Activated CD4-positive, alpha-beta T cell treated with anti-CD3 and anti-CD28 coated beads, Interleukin-10, Interleukin-2, amounts not matched to agents 100 ng/mL and 50 ng/mL, durations not matched to agents 16 hours and 8 hours (primary cell): Measurements from ENCODE around the gene DNER.
"Not testable (repeated sequence)": the region's sequence is repeated elsewhere in the genome, so short reads cannot be mapped to it uniquely, and the experiment has no call there.

ENCODE experiments used
- DNase-seq: peaks from one replicate; pipeline ENCODE4 v3.0.0-alpha.2; 2020

DNER gene

DNA sequence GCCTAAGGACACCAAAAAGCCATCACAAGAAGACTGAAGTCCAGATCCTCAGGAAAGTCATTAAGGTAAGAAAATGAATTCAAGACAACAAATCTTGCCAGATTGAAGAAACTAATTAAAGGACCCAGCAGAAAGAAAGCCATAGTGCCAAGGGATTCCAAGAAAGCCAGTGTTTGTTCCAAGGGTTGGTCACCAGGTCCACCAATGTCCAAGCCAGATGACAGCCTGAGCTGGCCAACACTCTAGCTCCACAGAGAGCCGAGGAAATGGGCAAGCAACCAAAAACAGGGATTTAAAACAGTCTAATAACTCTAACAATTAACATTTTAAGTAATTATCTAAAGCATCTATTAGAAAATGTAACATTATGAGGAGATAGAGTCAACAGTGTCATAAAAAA is 49.2 kb downstream of the DNER start:
- DNase-seq: no peak

DNA sequence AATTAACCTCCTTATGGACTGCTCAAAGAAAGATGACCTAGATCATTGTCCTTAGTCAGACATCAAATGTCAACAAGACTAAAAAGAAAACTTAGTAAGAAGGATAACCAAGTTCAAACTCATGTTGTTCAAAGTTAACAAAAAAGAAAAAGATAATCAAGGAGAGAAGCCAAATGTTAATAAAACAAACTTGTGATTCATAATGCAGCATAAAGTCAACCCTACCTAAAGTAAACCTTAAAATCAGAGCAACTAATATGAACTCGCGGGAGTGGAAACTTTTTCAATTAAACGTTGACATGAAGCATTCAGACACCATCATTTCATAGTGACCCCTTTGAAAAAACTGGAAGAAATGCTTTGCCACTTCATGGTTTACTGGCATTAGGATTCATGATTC is 52.9 kb downstream of the DNER start:
- no peak for DNase-seq

DNA sequence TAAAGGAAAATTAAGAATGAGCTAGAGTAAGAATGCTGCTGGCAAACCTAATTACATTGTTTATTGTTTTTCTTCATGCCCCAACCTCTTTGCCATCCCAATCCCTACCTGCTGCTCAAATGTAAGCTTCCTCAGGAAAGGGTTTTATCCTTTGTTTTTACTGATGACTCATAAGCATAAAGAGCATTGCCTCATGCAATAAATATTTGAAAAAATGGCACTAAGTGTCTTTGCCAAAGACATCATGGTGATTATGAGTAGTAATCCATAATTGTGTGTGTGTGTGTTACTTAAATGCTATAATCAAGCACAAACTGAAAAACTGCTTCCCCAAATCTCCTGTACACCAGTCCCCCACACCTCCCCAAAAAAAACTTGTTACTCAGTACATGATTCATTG is 53.4 kb downstream of the DNER start:
- no peak for DNase-seq

DNA sequence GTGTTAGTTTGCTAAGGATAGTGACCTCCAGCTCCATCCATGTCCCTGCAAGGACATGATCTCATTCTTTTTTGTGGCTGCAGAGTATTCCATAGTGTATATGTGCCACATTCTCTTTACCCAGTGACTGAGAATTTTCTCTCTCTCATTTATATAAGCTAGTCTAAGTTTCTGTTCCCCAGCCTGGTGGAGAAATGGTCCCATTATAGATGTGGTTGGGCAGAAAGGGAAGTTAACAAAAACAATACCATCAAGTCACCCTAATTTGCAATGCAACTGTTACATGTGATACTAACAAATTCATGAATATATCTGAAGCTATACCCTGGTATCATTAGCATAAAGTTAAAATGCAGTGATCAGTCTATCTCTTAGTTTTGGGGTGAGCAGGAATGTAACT is 54.0 kb downstream of the DNER start:
- DNase-seq: no peak

DNA sequence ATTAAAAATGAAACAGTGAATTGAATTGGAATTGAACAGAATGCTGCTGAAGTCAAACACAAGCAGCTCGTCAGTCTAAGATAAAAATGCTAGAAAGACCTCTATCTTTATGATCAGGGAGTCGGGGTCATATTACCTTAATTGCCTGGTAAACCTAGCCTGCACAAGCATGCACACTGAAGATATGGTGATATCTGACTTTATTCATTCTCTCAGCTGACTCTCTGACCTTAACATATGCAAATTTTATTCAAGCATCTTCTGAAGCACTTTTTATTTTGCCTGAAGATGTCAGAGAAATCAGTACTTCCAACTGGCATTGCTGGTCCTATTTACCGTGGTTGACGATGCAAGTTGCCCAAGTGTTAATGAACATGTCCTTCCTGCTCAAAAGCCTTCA is 56.4 kb downstream of the DNER start:
- DNase-seq: no peak

DNA sequence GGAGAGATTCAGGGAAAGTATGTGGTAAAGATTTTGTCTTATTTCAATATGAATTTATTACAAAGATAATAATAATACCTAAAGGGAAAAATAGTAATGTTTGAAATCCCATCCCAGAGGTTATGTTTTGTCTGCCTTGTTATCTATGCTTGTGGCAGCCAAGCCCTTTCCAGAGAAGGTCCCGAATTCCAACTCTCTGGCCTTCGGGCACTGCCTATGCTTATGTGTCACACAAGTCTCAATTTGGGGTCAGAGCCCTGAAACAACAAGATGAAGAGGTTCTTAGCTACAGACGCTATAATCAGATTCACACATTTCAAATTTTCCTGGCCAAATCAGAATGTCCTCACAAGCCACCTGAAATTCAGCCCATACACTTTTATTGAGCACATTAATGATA is 59.9 kb downstream of the DNER start:
- no peak for DNase-seq

DNA sequence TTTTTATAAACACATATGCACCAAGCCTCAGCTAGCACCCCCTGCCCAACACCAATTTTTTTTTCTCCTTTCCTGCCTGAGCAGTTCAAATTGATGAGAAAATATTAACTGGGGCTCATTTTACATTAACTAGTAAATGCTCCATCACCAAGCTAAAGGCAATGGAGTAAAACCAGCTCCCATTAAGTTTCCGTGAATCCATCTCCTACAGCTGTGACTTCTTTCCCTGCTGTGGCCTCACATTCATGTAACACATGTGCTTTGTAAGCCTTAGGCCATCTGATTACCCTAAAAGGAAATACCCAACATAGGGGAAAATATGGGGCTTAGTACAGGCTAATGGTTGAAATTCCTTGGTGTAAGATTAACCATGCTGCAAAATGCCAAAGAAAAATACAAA is 60.8 kb downstream of the DNER start:
- DNase-seq: no peak

DNA sequence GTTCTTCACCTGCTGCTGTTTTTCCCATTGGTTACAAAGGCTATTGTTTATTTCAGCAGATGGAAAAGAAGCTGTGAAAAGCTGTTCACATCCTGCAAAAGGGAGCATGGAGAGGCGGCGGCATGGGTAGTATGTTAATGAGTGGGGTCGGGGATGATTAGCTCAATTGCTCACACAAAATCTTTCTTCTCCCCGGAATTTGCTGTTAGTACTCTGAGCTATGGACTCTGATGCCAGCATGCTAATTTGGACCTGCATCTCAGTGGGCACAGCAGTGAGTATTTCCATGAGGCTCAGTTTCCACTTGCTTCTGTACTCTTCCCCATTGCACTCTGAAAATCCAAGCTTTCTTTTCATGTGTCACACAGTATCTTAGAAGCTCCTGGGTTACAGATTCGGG is 61.6 kb downstream of the DNER start:
- no peak for DNase-seq

DNA sequence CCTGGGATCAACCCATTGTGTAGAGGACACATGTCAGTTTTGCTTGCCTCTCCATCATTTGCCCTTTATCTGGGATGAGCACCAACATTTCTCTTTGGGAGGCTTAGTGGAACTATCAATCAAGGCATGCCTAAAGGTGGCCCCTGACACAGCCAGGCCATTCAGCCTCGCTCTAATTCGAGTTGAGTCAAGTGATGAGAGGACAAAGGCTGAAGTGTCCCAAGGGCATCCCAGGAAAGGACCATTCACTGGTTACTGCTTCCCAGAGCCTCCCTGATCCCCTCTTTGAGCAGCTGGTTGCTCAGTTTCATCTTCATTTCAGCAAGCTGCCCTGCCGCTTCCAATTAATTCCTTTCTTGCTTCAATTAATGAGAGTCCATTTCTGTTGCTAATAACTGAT is 63.5 kb downstream of the DNER start:
- DNase-seq: no peak

DNA sequence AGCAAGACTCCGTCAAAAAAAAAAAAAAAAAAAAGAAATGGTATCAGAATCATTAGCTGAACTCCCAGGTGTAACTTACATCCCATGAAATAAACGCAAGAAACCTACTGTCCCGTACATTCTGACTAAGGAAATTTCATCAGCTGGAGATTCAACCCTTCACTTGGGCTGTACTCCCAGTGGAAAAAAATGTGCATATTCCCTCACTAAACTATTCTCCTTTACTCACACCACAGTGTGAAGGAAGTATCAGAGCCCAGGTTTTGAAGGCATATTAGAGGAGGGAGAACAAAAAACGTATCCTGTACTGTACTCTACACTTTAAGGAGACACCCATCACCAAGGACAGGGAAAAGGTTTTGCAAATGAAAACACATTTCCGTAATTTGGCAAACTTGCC is 64.3 kb downstream of the DNER start:
- no peak for DNase-seq

DNA sequence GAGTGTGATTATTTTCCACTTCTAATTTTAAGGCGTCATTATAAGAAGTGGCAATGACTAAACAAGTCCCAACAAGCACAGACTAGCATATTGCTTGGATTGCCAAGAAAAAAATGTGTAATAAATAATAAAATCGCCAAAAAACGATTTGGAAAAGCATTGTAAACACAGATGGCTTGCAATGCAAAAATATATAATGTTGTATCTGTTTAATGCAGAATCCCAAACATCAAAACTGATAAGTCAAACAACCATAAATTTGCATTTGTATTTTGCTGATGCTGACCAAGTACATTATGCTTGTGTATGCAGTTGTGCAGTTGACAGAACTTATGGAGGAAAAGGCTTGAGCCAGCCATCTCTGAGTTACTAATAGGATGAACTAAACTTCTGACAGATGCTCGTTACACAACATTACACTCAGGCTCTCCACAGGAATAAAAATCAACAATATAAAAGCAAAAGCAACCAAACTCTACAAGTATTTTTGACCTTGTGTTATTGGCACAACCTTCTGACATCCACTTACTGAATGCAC is 68.1 kb downstream of the DNER start:
- no peak for DNase-seq

DNA sequence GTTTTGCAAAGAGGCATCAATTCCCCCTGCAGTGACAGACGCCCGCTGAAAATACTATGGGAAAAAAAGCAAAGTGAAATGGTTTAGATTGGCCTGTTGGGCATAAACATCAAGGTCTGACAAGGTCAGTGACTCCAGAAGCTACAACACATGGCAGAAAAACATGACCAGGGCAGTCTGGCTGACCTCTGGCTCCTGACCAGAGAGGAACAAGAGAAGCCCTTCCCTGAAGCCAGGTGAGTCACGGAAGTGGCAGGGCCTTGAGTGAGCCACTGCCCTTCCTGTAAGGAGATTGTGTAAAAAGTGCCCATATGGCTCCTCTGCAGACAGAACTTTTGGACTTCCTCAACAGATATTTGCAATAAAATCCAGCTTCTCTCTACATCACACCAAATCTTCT is 72.0 kb downstream of the DNER start:
- no peak for DNase-seq

DNA sequence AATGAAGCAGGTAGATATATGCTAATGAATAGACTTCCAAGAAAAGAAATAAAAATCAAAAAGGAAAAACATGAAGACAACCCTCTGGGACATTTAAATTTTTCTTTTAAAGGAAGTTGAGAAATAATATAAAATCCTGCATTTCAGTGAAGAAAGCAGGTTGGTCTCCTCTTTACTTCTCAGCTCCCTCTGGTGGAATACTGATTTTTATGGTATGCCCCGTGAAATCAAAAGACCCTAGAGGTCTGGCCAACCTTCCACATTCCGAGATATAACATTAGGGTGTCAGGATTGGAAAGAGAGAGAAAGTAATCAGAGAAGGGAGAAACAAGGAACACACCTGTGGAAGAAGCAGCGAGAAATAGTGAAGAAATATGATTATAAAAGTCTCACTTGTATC is 72.7 kb downstream of the DNER start:
- DNase-seq: no peak

DNA sequence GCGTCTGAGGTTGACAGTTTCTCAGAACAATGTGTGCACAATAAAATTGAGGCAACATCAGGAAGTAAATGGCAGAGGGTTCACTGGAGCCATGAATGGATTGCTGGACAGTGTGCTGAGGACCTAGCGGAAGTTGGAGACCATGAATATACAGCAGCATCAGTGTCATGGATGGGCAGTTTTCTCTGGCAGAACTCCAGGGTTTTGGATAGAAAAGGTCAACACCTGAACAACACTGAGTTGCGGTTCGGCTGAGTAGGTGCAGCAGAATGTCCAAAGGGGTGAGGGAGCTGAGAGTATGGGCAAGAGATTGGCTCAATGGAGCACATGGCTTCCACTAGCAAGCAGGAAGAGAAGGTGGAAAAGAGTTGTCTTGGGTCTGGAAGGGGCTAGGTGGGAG is 73.7 kb downstream of the DNER start:
- DNase-seq: no peak

DNA sequence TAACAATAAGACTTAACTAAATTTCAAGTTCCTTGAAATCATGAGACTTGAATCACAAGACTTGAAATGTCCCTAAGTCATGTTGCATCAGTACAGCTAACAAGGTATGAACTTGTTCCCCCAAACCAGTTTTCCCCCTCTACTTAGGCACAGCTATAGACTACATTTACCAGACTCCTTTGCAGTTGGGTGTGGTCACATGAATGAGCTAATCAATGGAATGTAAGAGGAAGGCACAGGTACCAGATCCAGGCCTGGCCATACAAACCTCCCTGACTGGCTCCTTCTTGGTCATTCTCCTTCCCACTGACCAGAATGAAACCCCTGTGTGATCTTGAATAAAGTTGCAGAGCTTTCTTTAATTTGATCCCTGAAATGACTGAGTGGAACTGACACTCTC is 77.8 kb downstream of the DNER start:
- DNase-seq: no peak

DNA sequence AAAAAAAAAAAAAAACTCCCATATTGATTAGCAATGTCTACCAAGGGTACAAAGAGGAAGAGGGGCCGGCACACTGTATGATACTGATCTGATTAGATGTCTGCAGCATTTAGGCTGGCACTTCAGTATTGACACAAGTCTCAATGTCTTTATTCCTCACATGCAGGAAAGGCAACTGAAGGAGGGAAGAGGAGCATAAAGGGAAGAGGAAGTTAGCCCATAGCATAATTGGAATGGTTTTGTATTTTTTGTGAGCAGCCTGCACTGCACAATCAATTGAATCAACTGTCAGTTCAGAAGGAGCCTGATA is 79.0 kb downstream of the DNER start:
- no peak for DNase-seq

DNA sequence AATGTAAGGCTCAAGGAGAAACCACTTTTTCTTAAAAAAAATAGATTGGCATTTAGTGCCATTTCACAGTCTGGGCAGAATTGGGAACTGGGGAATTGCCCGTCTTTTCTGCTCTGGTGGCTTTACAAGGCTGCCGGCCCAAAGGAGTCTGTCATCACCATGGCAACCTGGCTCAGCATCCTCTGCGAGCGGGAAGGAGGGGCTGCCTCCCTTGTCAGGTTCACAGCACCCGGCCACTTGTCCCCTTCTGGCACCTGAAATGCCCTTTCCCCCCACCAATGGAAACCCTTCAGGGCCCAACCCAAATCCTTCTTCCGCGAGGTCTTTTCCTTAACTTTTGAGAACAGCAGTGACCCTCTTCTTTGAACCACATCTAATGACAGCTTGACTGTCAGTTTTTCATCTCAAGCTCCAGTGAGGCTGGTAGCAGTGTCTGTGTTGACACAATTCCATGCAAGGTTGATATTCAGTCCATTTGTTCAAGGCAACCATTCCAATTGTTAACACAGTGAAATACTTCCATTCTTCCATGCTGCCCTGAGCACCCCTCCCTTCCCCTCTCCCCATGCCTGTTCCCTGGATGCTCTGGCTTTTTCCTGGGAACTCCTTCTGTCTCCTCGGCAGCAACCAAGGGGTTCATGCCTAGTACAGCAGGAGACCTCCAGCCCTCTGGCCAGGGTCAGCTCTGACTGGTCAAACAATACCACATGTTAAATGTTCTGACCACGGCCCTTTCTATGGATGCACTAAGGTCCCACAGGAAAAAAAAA is 79.6 kb downstream of the DNER start:
- DNase-seq: no peak

DNA sequence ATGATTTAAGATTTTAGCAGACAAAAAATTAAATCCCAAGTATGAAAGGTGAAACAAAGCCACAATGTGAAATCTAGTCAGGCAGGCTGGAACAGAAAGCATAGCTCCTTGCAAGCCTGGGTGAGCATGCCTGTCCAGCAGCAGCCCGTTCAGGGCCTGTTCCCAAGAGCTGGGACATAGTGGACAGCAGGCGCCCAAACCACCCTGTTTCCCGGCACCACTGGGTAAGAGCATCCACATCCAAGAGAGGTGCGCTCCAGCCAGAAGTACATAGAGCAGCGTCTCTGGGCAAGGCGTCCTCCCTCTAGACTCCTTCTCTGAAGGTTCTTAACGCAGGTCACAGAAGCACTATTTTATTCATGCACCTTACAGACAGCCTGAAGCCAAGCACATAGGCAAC is 80.8 kb downstream of the DNER start:
- no peak for DNase-seq

DNA sequence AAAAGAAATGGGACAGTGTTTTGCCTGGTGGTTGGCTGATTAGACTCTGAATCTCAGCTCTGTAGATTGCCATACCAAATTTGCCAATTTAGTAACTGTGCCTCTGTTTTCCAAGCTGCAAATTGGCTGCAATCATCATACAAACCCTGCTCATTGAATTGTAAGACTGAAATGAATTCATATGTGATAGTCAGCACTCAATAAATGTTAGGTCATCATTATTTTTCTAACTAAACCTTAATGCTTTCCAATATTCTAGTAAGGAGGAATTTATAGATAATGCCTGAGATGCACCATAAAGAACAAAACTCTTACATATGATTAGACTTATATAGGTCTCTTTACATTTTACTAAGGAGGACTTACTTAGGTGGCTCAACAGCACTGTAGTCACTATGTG is 85.3 kb downstream of the DNER start:
- DNase-seq: no peak

DNA sequence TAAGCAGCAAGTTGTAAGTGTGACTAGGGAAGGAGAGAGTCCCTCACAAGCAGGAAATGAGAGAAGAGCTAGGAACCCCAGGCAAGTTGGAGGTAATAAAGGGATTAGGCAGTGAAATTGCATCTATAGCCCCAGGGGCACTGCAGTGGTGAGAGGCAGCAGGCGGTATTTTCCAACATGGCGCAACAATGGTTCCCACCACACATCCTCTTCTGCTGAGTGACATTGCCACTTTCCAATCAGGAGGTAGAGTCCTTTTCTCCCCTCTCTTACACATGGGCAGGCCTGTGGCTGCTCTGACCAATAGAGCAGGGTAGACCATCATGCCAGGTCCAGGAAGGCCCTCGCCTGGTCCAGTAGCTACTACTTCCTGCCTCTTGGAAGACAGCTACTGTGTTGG is 86.6 kb downstream of the DNER start:
- no peak for DNase-seq

DNA sequence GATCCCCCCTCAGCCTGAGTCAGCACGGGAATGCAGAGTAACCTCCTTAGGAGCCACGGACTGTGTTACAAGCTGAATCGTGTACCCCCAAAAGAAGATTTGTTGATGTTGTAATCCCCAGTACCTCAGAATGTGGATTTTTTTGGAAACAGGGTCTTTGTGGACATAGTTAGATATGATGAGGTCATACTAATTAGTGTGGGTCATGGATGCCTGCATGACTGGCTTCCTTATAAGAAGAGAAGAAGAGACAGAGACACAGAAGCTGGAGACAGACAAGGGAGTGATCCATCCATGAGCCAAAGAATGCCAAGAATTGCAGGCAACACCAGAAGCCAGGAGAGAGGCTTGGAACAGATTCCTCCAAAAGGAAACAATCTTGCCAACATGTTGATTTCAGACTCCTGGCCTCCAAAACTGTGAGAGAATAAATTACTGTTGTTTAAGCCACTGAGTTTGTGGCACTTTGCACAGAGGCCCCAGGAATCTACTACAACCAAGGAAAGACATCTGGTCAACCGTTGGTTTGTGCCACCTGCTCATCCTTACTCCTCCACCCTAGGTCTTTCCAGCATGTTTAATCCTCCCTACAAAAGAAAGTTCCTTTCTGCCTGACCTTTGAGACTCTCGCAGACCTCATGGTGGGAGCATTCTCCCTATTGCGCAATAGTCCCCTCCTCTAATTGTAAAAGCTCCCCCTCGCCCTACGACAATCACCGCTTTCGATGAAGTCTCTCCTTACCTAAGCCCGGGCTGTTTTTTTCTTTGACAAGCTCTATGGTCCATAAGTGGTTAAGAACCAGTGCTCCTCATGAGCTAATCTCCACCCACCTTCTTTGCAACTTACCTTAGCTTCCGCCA is 91.6 kb downstream of the DNER start:
- DNase-seq: no peak

DNA sequence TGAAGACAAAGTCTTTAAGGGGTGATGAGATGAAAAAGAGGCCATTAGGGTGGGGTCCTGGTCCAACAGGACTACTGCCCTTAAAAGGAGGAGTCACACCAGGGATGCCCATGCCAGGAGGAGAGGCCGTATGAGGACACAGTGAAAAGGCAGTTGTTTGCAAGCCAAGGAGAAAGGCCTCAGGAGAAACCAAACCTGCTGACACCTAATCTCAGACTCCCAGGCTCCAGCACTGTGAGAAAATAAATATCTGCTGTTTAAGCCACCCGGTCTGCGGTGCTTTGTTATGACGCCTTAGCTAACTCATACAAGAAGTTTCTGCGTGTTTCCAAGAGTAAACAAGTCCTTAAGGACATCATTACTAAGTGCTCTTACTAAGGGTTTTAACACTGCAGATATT is 93.6 kb downstream of the DNER start:
- no peak for DNase-seq

DNA sequence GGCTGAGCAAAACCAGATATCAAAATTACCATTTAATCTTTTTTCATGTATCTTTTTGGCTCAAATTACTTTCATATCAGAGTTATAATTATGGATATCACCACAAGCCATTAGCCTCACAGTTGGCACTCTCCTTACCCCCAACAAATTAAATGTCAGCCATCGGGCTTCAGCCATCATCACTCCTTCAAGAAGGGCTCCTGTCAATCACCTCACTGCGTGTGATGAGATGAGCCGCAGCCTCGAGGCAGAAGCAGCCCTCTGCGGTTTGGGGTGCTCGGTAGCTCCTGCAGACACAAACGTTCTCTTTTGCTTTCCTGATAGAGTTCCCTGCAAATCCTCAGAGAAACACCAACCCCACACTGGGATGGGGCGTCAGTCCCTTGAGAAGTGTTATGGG is 94.1 kb downstream of the DNER start:
- DNase-seq: no peak

DNA sequence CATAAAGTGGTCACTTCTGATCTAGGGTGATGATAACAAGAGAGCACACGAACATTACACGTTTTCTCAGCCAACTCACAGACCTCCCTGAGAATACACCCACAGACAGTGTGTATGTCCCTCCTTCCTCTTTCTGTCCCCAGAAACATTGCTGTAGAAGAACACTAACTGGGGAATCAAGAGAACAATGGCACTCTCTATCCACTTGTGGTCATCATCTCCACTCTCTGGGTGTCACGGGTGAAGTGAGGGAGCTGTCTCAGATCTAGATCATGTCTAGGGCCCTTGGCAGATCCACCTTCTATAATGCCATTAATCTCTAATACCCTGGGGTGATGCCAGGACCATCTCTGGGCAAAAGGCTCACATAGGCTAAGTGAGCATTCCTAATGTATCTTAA is 97.9 kb downstream of the DNER start:
- DNase-seq: no peak

DNA sequence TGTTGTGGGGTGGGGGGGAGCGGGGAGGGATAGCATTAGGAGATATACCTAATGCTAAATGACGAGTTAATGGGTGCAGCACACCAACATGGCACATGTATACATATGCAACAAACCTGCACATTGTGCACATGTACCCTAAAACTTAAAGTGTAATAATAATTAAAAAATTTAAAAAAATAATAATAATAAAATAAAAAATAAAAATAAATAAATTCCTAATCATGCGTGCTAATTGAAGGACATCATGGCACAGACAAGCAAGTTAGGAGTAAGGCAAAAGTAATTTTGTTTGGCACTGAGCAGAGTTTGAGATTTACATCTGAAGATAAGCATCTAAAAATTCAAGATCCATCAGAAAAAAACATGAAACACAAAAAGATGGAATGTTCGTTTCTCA is 100.3 kb downstream of the DNER start:
- not testable (repeated sequence) for DNase-seq
